Measurements from ENCODE around the gene DOCK11. TPM values are rescaled to one million over a fixed set of nuclear protein-coding genes. Genes with fewer than 3 reads are reported as not detected.

DOCK11 gene
- total and polyA plus RNA-seq, 7 experiments from 2014 or later, result 24.2 to 115 (median 78.5) TPM

DNA sequence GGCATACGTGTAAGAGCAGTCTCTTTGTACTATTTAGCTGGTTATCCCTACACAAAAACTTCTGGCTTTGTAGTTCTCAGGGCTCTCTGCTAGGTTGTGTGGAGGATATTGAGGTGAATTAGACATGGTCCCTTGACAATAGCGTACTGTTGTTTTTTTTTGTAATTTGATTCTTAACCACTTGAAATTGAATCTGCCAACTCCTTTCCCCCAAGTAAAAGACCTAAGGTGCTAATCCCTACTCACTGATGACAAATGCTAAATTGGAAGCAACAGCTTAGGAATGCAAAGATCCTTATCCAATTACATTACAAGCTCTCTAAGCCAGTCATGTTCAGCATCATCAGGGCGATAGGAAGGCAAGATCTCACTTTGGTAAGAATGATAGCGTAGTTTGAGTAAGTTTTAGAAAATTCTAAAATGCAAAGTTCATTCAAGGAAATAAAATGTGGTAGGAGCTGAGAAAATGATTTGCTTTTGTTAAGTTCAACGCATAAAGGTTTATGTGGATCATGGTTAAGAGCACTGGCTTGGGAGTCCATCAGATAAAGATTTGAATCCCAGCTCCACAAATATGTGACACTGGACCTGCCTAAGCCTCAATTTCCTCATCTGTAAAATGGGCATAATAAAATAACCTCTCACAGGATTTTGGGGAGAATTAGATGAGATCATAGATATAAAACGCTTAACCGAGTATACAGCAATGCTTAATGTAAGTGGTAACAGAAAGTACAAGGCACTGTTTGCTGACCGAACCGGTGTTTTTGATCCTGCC is 39.3 kb downstream of the DOCK11 start:
- Mint-ChIP-seq H3K36me3 (peaks cover 0 to 18% (median 3%) of the 10 kb centered on the region in 5 donors), H3K9me3 (no peaks in the 10 kb centered on the region), H3K4me1 (peaks cover 36 to 82% (median 73%) of the 10 kb centered on the region in 7 donors), H3K4me3 (peak overlapping the region in 2 of 10 donors; percentile 3 to 40), H3K27me3 (no peaks in the 10 kb centered on the region), H3K27ac (peak overlapping the region; percentile 11 to 91 (median 80))
- H3K9me3 ChIP-seq (ENCODE audit: control insufficient read depth in 2 of 3, low read length in 3 of 3), result no peaks in the 10 kb centered on the region
- H3K27ac ChIP-seq (ENCODE audit: low read depth, low read length), result peak overlapping the region; percentile 15
- H3K4me1 ChIP-seq (ENCODE audit: control insufficient read depth in 2 of 2, insufficient read depth in 2 of 2, low read length in 2 of 2), result peaks cover 42 to 48% of the 10 kb centered on the region in 2 donors
- H3K36me3 ChIP-seq (ENCODE audit: control insufficient read depth in 2 of 3, insufficient read depth in 3 of 3, low read length in 3 of 3), result no peaks in the 10 kb centered on the region
- ChIA-PET CTCF (interaction anchor here (0.6 to 0.7 kb wide), 3 partner anchors 35 to 68 kb away, joined by 3 to 4 read pairs (median 3); no protein-coding TSS in a partner anchor), POLR2A (interaction anchor here (1.1 to 9.5 kb wide), 2 partner anchors 33 to 37 kb away, joined by 4 to 167 read pairs; partner anchors contain the start of gene DOCK11)
- H3K27me3 ChIP-seq (ENCODE audit: control insufficient read depth in 2 of 2, insufficient read depth in 2 of 2, low read length in 2 of 2), result no peaks in the 10 kb centered on the region
- ATAC-seq, result no peak
- no peak overlapping the region for H3K4me3 ChIP-seq (ENCODE audit: low read length)
- DNase-seq, result no peak
- intact Hi-C loops (cut with micrococcal nuclease), result no loop called here

DNA sequence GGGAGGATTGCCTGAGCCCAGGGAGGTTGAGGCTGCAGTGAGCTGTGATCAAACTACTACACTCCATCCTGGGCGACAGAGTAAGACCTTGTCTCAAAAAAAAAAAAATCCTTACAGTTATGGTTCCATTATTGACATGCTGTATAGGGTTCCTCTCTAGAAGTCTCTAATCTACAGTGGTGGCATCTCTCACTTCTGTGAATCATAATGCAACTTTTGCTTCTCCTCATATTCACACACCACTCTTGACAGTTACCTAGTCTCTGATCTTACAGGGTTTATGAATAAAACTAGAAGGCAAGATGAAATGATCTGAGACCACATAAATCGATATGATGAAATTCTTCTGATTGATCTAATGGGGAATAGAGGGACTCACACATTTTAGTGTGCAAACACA is 40.6 kb downstream of the DOCK11 start:
- Histone ChIP-seq H3K4me3 (ENCODE audit: low read length) (peak overlapping the region; percentile 16), H3K9me3 (ENCODE audit: control insufficient read depth in 2 of 3, low read length in 3 of 3) (no peaks in the 10 kb centered on the region), H3K27ac (ENCODE audit: low read depth, low read length) (peak overlapping the region; percentile 63), H3K27me3 (ENCODE audit: control insufficient read depth in 2 of 2, insufficient read depth in 2 of 2, low read length in 2 of 2) (no peaks in the 10 kb centered on the region), H3K4me1 (ENCODE audit: control insufficient read depth in 2 of 2, insufficient read depth in 2 of 2, low read length in 2 of 2) (peaks cover 29 to 35% of the 10 kb centered on the region in 2 donors), H3K36me3 (ENCODE audit: control insufficient read depth in 2 of 3, insufficient read depth in 3 of 3, low read length in 3 of 3) (no peaks in the 10 kb centered on the region)
- Mint-ChIP-seq H3K9me3 (no peaks in the 10 kb centered on the region), H3K36me3 (peaks cover 0 to 12% (median 3%) of the 10 kb centered on the region in 5 donors), H3K4me1 (peaks cover 26 to 75% (median 66%) of the 10 kb centered on the region in 7 donors), H3K27ac (peak overlapping the region; percentile 52 to 91 (median 84)), H3K4me3 (peak overlapping the region in 9 of 10 donors; percentile 43 to 76 (median 59)), H3K27me3 (no peaks in the 10 kb centered on the region)
- CTCF ChIA-PET, result no interaction called here
- POLR2A ChIA-PET, result interaction anchor here (9.5 kb wide), 1 partner anchor 38 kb away, joined by 167 read pairs; the partner anchor contains the start of gene DOCK11
- ATAC-seq (peak; percentile 42), DNase-seq (no peak)
- intact Hi-C loops (cut with micrococcal nuclease), result loop anchor here (1.0 to 2.0 kb wide), 4 partner anchors 8 to 77 kb away; no protein-coding TSS in a partner anchor

DNA sequence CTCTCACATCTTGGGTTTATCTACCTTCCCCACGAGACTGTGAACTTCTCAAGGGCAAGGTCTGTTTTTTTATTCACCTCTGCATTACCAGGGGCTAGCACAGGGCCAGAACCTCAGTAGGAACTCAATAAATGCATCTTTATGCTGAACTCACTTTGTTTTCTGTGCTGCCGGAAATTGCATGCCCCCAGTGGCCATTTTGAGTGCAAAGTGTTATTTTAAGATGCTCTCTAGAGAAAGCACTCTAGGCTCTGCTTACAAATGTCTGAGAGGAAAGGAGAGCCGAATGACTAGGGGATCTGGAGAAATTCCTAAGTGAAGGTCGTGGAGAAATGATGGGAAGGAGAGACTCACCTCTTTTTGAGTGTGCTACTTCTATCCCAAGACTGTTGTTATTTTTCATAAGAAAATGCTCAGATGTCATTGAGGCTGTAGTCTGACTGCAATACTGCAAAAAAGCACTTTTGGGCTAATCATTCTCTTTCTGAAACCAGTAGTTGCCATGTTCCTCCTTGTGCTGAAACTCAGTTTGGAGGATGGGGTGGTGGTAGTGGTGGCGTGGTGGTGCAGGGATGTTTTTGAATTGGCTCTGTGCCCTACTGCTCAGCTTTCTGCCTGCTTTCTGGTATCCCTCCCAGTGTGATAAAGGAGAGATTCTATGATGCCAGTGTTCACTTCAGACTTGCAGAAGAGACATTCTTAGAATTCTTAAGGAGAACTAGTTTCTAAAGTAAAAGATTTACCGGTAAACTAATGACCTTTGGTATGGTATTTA is 41.3 kb downstream of the DOCK11 start:
- peaks cover 0 to 12% (median 3%) of the 10 kb centered on the region in 5 donors for H3K36me3 Mint-ChIP-seq
- Histone ChIP-seq H3K36me3 (ENCODE audit: control insufficient read depth in 2 of 3, insufficient read depth in 3 of 3, low read length in 3 of 3) (no peaks in the 10 kb centered on the region), H3K4me1 (ENCODE audit: control insufficient read depth in 2 of 2, insufficient read depth in 2 of 2, low read length in 2 of 2) (peaks cover 29 to 31% of the 10 kb centered on the region in 2 donors), H3K9me3 (ENCODE audit: control insufficient read depth in 2 of 3, low read length in 3 of 3) (no peaks in the 10 kb centered on the region), H3K27me3 (ENCODE audit: control insufficient read depth in 2 of 2, insufficient read depth in 2 of 2, low read length in 2 of 2) (no peaks in the 10 kb centered on the region), H3K4me3 (ENCODE audit: low read length) (peak overlapping the region; percentile 31), H3K27ac (ENCODE audit: low read depth, low read length) (peak overlapping the region; percentile 63)
- ATAC-seq (peak; percentile 86), DNase-seq (peak in 7 of 9 donors; percentile 25 to 54 (median 49))
- ChIA-PET POLR2A (interaction anchor here (1.5 to 9.5 kb wide), 3 partner anchors 8 to 43 kb away, joined by 3 to 167 read pairs (median 6); partner anchors contain the start of gene DOCK11), CTCF (no interaction called here)
- H3K27ac Mint-ChIP-seq, result peak overlapping the region; percentile 52 to 91 (median 79)
- no peaks in the 10 kb centered on the region for H3K27me3 Mint-ChIP-seq
- no peaks in the 10 kb centered on the region for H3K9me3 Mint-ChIP-seq
- peak overlapping the region; percentile 43 to 76 (median 60) for H3K4me3 Mint-ChIP-seq
- intact Hi-C loops (cut with micrococcal nuclease), result loop anchor here (1.0 to 2.0 kb wide), 4 partner anchors 9 to 78 kb away; no protein-coding TSS in a partner anchor
- H3K4me1 Mint-ChIP-seq, result peaks cover 23 to 79% (median 70%) of the 10 kb centered on the region in 7 donors

DNA sequence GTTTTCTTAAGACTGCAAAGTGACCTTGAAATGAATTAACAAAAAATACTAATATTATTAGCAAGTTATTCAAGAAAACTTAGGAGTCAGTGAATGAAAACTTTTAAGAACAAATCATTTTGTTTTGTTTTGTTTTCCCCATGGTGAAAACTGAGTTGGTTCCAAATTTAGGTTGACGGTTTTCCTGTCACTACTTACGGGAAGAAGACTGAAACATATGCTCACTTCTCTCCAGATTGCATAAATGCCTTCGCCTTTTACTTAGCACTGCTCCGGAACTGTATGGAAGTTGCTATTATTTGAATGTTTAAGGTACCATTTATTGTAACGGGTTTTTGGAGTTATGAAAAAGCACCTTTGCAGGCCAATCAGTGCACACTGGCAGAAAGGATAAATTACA is 42.8 kb downstream of the DOCK11 start:
- H3K4me1 Mint-ChIP-seq, result peaks cover 19 to 74% (median 61%) of the 10 kb centered on the region in 7 donors
- peak overlapping the region in 5 of 10 donors; percentile 9 to 61 (median 34) for H3K4me3 Mint-ChIP-seq

DNA sequence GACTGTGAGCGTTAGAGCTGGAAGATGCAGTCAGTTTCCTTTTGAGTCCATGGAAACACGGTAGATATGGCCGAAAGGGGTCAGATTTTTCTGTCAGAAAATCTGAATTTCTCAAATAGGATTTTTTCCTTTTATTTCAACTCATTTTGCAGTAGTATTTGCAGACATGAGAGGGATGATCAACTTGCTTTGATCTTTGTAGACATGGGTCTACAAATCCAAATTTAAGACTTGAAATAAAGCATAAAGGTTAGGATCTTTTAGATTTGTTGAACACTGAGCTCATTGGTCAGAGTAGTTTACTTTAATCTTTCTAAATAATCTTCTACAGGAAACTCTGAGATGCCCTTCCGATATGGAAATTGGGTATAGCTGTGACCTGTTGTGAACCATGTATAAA is 44.7 kb downstream of the DOCK11 start:
- H3K27ac Mint-ChIP-seq, result no peak overlapping the region
- POLR2A ChIA-PET, result interaction anchor here (4.0 kb wide), 1 partner anchor 44 kb away, joined by 26 read pairs; the partner anchor contains the start of gene DOCK11
- Histone ChIP-seq H3K4me1 (ENCODE audit: control insufficient read depth in 2 of 2, insufficient read depth in 2 of 2, low read length in 2 of 2) (peaks cover 23 to 29% of the 10 kb centered on the region in 2 donors), H3K27ac (ENCODE audit: low read depth, low read length) (no peak overlapping the region), H3K36me3 (ENCODE audit: control insufficient read depth in 2 of 3, insufficient read depth in 3 of 3, low read length in 3 of 3) (peaks cover under 1 to 12% (median 7%) of the 10 kb centered on the region in 3 experiments), H3K4me3 (ENCODE audit: low read length) (no peak overlapping the region), H3K9me3 (ENCODE audit: control insufficient read depth in 2 of 3, low read length in 3 of 3) (no peaks in the 10 kb centered on the region), H3K27me3 (ENCODE audit: control insufficient read depth in 2 of 2, insufficient read depth in 2 of 2, low read length in 2 of 2) (no peaks in the 10 kb centered on the region)
- no peaks in the 10 kb centered on the region for H3K9me3 Mint-ChIP-seq
- CTCF ChIA-PET, result interaction anchor here (0.9 kb wide), 1 partner anchor 13 kb away, joined by 3 read pairs; no protein-coding TSS in a partner anchor
- ATAC-seq (no peak), DNase-seq (no peak)
- H3K27me3 Mint-ChIP-seq, result no peaks in the 10 kb centered on the region
- H3K36me3 Mint-ChIP-seq, result peaks cover 0 to 12% (median 4%) of the 10 kb centered on the region in 5 donors
- H3K4me1 Mint-ChIP-seq, result peaks cover 11 to 55% (median 42%) of the 10 kb centered on the region in 7 donors
- no peak overlapping the region for H3K4me3 Mint-ChIP-seq
- intact Hi-C loops (cut with micrococcal nuclease), result no loop called here

More for the DNA sequence above, 42.8 kb downstream of the DOCK11 start:
- ChIA-PET CTCF (no interaction called here), POLR2A (interaction anchor here (1.5 to 4.0 kb wide), 3 partner anchors 10 to 45 kb away, joined by 3 to 26 read pairs (median 6); partner anchors contain the start of gene DOCK11)
- no peaks in the 10 kb centered on the region for H3K9me3 Mint-ChIP-seq
- ATAC-seq (no peak), DNase-seq (no peak)
- H3K27me3 Mint-ChIP-seq, result no peaks in the 10 kb centered on the region
- Histone ChIP-seq H3K36me3 (ENCODE audit: control insufficient read depth in 2 of 3, insufficient read depth in 3 of 3, low read length in 3 of 3) (peaks cover 0 to 2% (median 0%) of the 10 kb centered on the region in 3 experiments), H3K4me1 (ENCODE audit: control insufficient read depth in 2 of 2, insufficient read depth in 2 of 2, low read length in 2 of 2) (peaks cover 23 to 29% of the 10 kb centered on the region in 2 donors), H3K27me3 (ENCODE audit: control insufficient read depth in 2 of 2, insufficient read depth in 2 of 2, low read length in 2 of 2) (no peaks in the 10 kb centered on the region), H3K27ac (ENCODE audit: low read depth, low read length) (peak overlapping the region; percentile 63), H3K4me3 (ENCODE audit: low read length) (no peak overlapping the region), H3K9me3 (ENCODE audit: control insufficient read depth in 2 of 3, low read length in 3 of 3) (no peaks in the 10 kb centered on the region)
- intact Hi-C loops (cut with micrococcal nuclease), result no loop called here
- H3K36me3 Mint-ChIP-seq, result peaks cover 0 to 8% (median 0%) of the 10 kb centered on the region in 5 donors
- peak overlapping the region in 6 of 9 donors; percentile 63 to 89 (median 73) for H3K27ac Mint-ChIP-seq

DNA sequence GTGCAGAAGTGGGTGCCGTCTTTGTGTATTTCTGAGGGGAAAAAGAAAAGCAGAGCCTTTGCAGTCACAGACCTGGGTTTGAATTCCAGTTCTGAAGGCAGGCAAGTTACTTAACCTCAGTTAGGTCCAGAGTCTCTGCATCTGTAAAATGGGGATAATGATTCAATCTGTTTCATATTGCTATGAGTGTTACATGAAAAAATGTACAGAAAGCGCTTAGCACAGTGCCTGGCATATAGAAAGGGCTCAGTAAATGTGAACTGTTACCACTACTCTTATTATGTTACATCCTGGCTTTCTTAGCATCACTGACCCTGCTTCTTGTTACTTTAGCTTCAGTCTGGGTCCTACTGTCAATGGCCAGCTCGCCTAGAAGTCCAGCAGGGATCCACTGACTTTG is 45.9 kb downstream of the DOCK11 start:
- H3K4me1 ChIP-seq (ENCODE audit: control insufficient read depth in 2 of 2, insufficient read depth in 2 of 2, low read length in 2 of 2), result peaks cover 16 to 25% of the 10 kb centered on the region in 2 donors
- Mint-ChIP-seq H3K36me3 (peaks cover 0 to 11% (median 4%) of the 10 kb centered on the region in 5 donors), H3K4me1 (peaks cover 5 to 46% (median 33%) of the 10 kb centered on the region in 7 donors), H3K27me3 (no peaks in the 10 kb centered on the region), H3K4me3 (no peak overlapping the region), H3K9me3 (no peaks in the 10 kb centered on the region), H3K27ac (peak overlapping the region in 2 of 9 donors; percentile 41 to 53)
- intact Hi-C loops (cut with micrococcal nuclease), result no loop called here
- no peak overlapping the region for H3K4me3 ChIP-seq (ENCODE audit: low read length)
- CTCF ChIA-PET, result no interaction called here
- H3K9me3 ChIP-seq (ENCODE audit: control insufficient read depth in 2 of 3, low read length in 3 of 3), result no peaks in the 10 kb centered on the region
- DNase-seq (no peak), ATAC-seq (no peak)
- no peaks in the 10 kb centered on the region for H3K27me3 ChIP-seq (ENCODE audit: control insufficient read depth in 2 of 2, insufficient read depth in 2 of 2, low read length in 2 of 2)
- POLR2A ChIA-PET, result interaction anchor here (4.0 kb wide), 1 partner anchor 45 kb away, joined by 26 read pairs; the partner anchor contains the start of gene DOCK11
- H3K36me3 ChIP-seq (ENCODE audit: control insufficient read depth in 2 of 3, insufficient read depth in 3 of 3, low read length in 3 of 3), result peaks cover 12 to 13% (median 12%) of the 10 kb centered on the region in 3 experiments
- no peak overlapping the region for H3K27ac ChIP-seq (ENCODE audit: low read depth, low read length)
